DOHH2 (cell line): ENCODE measurements around the gene INSM1.

Source experiments
- CTCF ChIP-seq: fragments of 200-600 bp; sonication (generic); IDR thresholded peaks from one replicate; pipeline ENCODE4 v1.5.1; 2014; ENCODE audit warnings: antibody characterized with exemption, mild to moderate bottlenecking, low read depth, low read length; ENCODE audit not compliant: poor library complexity, severe bottlenecking
- EZH2phosphoT487 ChIP-seq: fragments of 200-600 bp; sonication (generic); IDR thresholded peaks from 2 replicates; pipeline ENCODE4 v1.6.1; 2017; ENCODE audit warnings: borderline replicate concordance, mild to moderate bottlenecking, antibody characterized with exemption, low read length, moderate library complexity, mixed read lengths

GRCh38 chr20:20373091-20373571 is 5.2 kb downstream of the INSM1 start:
- TF ChIP-seq CTCF (no peak), EZH2phosphoT487 (no peak)
